Progenitor cell of endocrine pancreas (in vitro differentiated cells): ENCODE measurements around the gene RAD51B. TPM values are rescaled to one million over a fixed set of nuclear protein-coding genes. Genes with fewer than 3 reads are reported as not detected.

Experiments used
- DNase-seq: peaks from one replicate; pipeline ENCODE4 v3.0.0; 2021; ENCODE audit warnings: low spot score; ENCODE audit not compliant: unreplicated experiment
- H3K27ac Mint-ChIP-seq: 2 replicates; pipeline ENCODE4 v1.8.0; 2021; ENCODE audit warnings: mild to moderate bottlenecking, moderate library complexity, mixed read lengths
- H3K27me3 Mint-ChIP-seq: 2 replicates; pipeline ENCODE4 v1.8.0; 2021; ENCODE audit warnings: mixed read lengths
- H3K36me3 Mint-ChIP-seq: 2 replicates; pipeline ENCODE4 v1.8.0; 2022; ENCODE audit warnings: mixed read lengths; ENCODE audit not compliant: insufficient read depth
- H3K4me1 Mint-ChIP-seq: 2 replicates; pipeline ENCODE4 v1.8.0; 2021; ENCODE audit warnings: low read depth, mixed read lengths
- H3K4me3 Mint-ChIP-seq: 2 replicates; pipeline ENCODE4 v1.8.0; 2021; ENCODE audit warnings: low read depth, mild to moderate bottlenecking, moderate library complexity, mixed read lengths
- H3K9me3 Mint-ChIP-seq: 2 replicates; pipeline ENCODE4 v1.8.0; 2021; ENCODE audit warnings: low read depth, mixed read lengths
- CTCF ChIP-seq: fragments of 200-600 bp; sonication (generic); IDR thresholded peaks from one replicate; pipeline ENCODE4 v1.5.0; 2021; ENCODE audit warnings: antibody characterized with exemption, mild to moderate bottlenecking; ENCODE audit not compliant: unreplicated experiment
- total RNA-seq: library from RNA; stranded (reverse); gene quantifications from 2 replicates; pipeline ENCODE4 v1.2.1, GENCODE V29; 2021

The RAD51B gene
- total RNA-seq, 1 donor from 2014 or later: 24.7 TPM

GRCh38 chr14:68250927-68251768, 431.6 kb downstream of the RAD51B start:
- no peak for DNase-seq
- Mint-ChIP-seq H3K27ac (peak overlapping the region; percentile 83), H3K9me3 (no peaks in the 10 kb centered on the region), H3K36me3 (no peaks in the 10 kb centered on the region), H3K4me1 (peaks cover 87% of the 10 kb centered on the region), H3K4me3 (no peak overlapping the region), H3K27me3 (no peaks in the 10 kb centered on the region)
- peak; percentile 7 for TF ChIP-seq CTCF

GRCh38 chr14:68251769-68252100, 432.2 kb downstream of the RAD51B start:
- no peak for DNase-seq
- no peaks in the 10 kb centered on the region for H3K27me3 Mint-ChIP-seq
- no peak for TF ChIP-seq CTCF
- H3K9me3 Mint-ChIP-seq: no peaks in the 10 kb centered on the region
- no peak overlapping the region for H3K4me3 Mint-ChIP-seq
- H3K4me1 Mint-ChIP-seq: peaks cover 86% of the 10 kb centered on the region
- H3K36me3 Mint-ChIP-seq: no peaks in the 10 kb centered on the region
- peak overlapping the region; percentile 76 for H3K27ac Mint-ChIP-seq

DNA sequence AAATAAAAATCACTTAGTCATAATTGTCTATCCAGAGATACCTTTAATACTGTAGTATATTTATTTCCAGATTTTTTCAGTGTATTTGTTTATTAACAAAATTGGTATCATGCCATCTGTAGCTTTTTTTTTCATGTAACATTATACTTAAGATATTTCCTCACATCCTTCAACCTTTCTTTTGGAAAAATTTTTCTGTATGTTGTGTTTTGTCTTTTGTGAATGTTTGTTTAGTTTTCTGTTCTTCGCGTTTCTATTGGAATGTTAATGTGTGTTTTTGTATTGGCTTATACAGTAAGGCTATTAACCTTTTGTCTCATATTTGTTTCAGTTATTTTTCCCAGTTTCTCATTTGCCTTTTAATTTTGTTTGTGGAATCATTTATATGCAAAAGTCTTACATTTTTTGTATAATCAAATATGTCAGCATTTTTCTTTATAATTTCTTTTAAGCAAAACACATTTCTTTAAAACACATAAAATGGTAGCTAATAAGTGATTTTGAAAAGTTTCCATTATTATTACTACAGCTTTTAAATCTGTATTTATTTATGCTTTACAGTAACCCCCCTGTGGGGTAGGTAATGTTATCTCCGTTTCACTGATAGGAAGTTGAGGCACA, 433.7 kb downstream of the RAD51B start:
- Mint-ChIP-seq H3K36me3 (no peaks in the 10 kb centered on the region), H3K9me3 (no peaks in the 10 kb centered on the region), H3K27me3 (no peaks in the 10 kb centered on the region), H3K27ac (peak overlapping the region; percentile 63), H3K4me3 (no peak overlapping the region), H3K4me1 (peaks cover 71% of the 10 kb centered on the region)
- DNase-seq: no peak
- TF ChIP-seq CTCF: no peak

DNA sequence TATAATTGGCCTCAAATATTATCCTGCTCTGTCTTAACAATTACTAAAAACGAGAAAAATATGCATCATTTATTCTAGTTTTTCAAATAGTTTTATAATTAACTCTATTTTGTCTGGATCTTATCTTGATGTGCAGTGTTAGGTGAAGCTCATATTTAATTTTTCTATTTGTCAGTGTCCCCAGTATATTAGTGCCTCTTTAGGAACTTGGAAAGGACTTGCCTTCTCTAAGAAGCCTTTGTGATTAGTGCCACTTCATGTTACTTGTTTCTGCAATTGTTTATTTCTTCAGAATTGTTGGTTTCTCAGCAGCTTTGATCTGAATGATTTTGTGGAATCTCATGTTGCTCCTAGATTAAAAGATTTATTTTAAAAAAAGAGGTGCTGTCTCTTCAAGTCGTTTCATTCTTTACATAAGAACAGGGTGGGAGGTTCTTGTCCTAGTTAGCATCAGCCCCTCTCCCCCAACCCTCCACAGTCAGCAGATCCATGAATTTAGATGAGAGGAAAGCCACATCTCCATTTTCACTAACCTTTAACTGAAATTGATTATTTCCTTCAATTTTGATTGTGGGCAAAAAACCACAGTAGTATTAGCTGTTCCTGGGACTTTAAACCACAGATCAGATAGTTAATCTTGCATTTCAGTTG, 434.4 kb downstream of the RAD51B start:
- Mint-ChIP-seq H3K27ac (peak overlapping the region; percentile 76), H3K36me3 (no peaks in the 10 kb centered on the region), H3K9me3 (no peaks in the 10 kb centered on the region), H3K4me3 (no peak overlapping the region), H3K27me3 (no peaks in the 10 kb centered on the region), H3K4me1 (peaks cover 67% of the 10 kb centered on the region)
- no peak for DNase-seq
- TF ChIP-seq CTCF: no peak

- no peaks in the 10 kb centered on the region for H3K36me3 Mint-ChIP-seq
- no peaks in the 10 kb centered on the region for H3K27me3 Mint-ChIP-seq
- no peak for TF ChIP-seq CTCF
- no peak overlapping the region for H3K4me3 Mint-ChIP-seq
- no peaks in the 10 kb centered on the region for H3K9me3 Mint-ChIP-seq
- no peak for DNase-seq
- H3K27ac Mint-ChIP-seq: peak overlapping the region; percentile 23
- H3K4me1 Mint-ChIP-seq: peaks cover 60% of the 10 kb centered on the region
Observed at GRCh38 chr14:68254669-68255527, 435.3 kb downstream of the RAD51B start.
